HTR-8/SVneo (cell line): ENCODE data around the gene SCRN3.
A peak's percentile ranks its signal among the peaks of the same experiment; 100 is the strongest.
"Not testable (repeated sequence)": the region's sequence is repeated elsewhere in the genome, so short reads cannot be mapped to it uniquely, and the experiment has no call there.

Experiments
- DNase-seq: peaks from one replicate; pipeline ENCODE4 v3.0.0; 2011; ENCODE audit warnings: low spot score, mixed read lengths; ENCODE audit not compliant: insufficient read length
- FAIRE-seq: peaks from 2 replicates; lab custom pipeline; 2011; peaks lifted over from hg19 to GRCh38; lab: Jason Lieb, UNC

SCRN3 gene

DNA sequence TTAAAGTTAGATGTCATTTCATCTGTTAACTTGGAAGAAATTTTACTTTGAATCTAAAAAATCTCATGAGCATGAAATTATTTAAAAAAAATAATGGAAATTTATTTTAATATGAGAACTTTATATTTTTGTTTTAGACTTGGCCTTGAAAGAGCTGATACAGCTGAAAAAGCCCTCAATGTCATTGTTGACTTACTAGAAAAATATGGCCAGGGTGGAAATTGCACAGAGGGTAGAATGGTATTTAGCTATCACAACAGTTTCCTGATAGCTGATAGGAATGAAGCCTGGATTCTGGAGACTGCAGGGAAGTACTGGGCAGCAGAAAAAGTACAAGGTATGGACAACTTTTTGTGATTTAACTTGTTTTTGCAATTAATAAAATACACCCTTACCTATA is 5.3 kb downstream of the SCRN3 start:
- DNase-seq (no peak), FAIRE-seq (no peak)

DNA sequence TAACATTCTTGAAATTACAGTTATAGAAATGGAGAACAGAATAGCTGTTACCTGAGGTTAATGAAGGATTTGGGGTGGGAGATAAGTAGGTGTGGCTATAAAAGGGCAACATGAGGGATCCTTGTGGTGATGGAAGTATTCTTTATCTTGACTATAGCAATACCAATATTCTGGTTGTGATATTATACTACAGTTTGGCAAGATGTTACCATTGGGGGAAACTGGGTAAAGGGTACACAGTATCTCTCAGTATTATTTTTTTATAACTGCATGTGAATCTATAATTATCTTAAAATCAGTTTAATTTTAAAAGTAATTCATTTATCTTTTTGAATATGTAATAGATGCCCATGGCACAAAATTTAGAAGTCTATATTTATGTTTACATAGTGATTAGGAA is 8.1 kb downstream of the SCRN3 start:
- FAIRE-seq (no peak), DNase-seq (no peak)

DNA sequence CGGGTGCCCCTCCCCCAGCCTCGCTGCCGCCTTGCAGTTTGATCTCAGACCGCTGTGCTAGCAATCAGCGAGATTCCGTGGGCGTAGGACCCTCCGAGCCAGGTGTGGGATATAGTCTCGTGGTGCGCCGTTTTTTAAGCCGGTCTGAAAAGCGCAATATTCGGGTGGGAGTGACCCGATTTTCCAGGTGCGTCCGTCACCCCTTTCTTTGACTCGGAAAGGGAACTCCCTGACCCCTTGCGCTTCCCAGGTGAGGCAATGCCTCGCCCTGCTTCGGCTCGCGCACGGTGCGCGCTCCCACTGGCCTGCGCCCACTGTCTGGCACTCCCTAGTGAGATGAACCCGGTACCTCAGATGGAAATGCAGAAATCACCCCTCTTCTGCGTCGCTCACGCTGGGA is 14.5 kb downstream of the SCRN3 start:
- DNase-seq, FAIRE-seq: not testable (repeated sequence)

DNA sequence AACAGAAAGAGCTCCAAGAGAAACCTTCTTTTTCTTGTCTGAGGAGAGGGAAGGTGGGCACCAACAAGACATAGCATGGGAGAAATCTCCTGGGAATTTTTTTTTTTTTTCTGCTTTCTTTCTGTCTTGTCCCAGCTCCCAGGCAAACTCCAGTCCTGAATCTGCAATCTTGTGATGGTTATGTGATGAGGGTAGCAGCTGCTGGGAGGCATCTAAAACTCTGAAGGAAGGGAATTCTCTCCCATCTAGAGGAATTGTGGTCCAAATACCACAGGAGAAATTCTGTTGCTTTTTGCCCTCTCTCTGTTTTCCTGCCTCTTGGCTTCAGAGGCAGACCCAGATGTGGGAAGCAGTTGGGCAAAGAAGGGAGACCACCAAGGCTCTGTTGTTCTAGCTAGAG is 16.7 kb downstream of the SCRN3 start:
- DNase-seq (no peak), FAIRE-seq (no peak)

DNA sequence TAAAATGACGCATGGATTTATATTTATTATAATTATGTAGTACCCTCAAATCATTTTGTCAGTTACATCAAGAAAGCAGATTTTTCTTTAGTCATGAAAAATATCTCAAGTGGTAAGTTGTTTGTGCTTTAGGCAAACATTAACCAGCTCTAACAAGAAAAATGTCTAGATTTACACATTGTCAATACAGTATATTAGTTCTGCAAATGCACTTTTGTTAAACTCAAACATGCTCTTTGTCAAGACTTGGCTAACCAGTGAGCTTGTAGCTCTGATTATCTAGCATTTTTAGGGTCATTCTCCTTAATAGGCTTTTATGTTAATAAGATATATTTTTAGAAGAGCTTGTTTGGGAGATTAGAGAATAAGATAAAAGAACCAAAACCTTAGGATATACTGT is 32.7 kb downstream of the SCRN3 start:
- FAIRE-seq = no peak
- DNase-seq = no peak

DNA sequence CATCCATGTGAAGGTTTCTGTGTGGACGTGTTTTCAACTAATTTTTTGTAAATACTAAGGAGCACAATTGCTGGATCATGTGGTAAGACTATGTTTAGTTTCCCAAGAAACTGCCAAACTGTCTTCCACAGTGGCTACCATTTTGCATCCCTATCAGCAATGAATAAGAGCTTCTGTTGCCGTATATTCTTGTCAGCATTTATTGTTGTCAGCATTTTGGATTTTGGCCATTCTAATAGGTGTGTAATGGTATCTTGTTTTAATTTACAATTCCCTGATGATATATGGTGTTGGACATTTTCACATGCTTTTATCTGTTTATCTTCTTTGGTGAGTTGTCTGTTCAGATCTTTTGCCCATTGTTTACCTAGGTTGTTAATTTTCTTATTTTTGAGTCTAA is 34.5 kb downstream of the SCRN3 start:
- DNase-seq (no peak), FAIRE-seq (no peak)

DNA sequence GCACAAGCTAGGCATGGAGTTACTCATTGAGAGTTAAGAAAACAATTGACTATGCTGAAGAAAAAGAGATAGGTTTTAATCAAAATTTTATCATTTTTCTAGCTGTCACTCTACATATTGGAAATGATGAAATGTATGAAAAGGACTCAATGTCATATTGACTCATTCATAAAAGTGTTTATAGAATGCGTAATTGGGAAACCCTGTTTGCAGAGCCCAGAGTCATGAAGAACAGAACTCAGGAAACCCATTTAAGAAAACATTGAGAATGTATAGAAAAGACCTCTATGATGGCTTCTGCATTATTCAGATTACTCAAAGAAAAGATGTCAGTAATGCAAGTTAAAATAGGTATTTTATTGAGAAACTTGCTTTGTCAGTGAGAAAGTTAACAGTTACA is 36.4 kb downstream of the SCRN3 start:
- FAIRE-seq = no peak
- DNase-seq = no peak

DNA sequence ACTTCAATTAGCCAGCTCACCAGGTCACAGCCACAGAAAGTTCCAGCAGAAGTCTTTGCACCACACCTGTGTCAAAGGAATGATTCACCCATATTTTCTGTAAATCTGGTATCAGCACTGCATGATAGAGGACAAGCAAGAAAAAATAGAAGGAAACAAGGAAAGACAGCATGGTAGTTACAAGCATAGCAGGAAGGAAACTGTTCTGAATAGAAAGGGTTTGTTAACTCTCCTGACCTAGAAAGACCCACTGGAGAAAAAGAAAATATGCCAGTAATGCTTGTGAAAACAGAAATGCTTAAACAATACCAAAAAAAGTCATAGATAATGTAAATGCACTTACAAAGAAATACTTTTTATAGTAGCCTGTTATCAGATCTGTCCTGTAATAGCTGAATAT is 40.8 kb downstream of the SCRN3 start:
- no peak for FAIRE-seq
- DNase-seq = no peak

DNA sequence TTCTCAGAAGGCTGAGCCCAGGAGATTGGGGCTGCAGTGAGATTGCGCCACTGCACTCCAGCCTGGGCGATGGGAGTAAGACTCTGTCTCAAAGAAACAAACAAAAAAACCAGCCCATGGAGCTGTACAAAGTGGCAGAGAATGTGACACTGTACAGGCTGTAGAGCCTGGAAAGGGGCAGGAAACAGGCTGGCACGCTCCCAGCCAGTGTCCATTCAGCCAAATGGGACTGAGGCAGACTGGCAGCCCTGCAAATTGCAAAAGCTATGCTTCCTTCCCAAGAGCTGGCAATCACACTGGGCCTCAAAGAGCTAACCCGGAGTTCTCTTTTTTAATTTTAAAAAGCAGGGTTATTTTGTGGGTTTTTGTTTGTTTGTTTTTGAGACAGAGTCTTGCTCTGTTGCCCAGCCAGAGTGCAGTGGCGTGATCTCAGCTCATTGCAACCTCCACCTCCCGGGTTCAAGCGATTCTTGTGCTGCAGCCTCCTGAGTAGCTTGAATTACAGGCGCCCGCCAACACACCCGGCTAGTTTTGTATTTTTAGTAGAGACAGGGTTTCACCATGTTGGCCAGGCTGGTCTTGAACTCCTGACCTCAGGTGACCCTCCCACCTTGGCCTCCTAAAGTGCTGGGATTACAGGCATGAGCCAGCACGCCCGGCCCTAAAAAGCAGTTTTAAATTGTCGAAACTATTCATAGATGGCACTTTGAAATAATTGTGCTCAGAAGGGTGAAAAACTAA is 42.8 kb downstream of the SCRN3 start:
- FAIRE-seq (no peak), DNase-seq (no peak)

DNA sequence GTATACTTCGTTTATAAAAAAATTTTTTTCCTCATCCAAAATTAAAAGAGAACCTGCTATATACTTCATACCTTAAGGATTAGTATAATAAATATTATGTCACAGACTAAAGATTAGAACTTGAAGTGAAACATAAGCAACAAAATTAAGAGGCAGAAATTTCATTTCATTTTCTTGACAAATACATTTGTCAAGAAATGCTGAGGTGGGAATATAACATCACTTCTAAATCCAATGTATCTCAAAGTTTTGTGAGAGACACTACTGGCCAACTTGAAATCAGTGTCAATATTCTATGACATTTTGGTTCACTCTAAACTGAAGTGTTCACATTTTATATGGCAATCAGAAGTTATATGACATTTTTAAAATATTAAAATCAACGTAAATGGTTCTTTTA is 43.8 kb downstream of the SCRN3 start:
- FAIRE-seq = no peak
- DNase-seq = no peak

DNA sequence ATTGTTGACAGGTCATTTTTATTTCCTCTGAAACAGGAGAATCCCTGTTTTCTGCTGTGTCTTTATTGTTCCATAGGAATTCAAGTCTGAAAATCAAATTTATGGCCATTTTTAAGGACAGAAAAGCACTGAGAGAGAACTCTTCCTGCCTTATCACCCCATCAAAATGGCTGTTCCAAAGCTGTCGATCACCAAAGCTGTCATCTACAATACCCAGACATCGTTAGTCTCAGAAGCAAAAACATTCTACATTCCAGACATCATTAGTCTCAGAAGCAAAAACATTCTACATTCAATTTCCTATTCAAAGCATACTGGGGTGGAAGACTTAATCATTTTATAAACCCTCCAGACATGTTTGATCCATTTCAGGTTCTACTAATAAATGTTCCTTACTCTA is 44.4 kb downstream of the SCRN3 start:
- no peak for FAIRE-seq
- no peak for DNase-seq

DNA sequence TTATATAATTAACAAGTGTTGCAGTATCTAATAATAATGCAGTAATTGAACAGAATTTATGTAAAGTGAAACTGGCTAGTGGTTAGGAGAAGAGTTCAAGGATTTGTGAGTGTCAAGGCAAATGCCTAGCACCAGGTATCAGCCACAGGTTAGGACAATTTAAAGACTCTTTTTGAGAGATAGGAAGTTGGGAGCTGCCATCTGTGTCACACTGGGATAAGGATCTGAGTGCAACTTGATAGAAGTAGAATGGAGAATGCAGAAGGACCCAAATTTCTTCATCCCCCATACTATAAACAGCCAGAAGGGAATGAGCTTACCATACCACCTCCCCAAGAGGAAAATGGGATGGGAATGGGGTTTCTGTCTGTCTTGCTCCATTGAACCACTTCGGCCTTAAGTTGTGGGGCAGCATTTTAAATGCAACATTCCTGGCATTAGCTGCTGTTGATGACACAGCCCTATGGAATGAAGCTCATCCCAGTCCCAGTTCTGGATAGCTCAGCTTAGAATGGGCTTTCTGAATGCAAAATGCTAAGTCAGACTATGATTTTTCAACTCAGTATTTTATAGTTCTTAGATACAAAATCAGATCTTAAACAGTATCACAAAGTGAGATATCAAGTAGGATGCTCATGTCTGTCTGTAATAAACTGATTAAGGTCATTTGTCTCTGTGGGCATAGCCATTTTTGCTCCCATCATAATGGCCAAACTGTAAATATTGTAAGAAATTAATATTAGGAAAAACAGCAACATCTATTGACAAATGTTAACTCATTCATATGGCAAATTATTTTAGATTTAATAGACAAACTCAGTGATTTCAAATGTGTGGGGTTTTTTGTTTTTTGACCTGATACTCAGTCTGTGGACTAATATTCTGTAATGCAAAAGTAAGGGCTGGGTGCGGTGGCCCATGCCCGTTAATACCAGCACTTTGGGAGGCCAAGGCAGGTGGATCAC is 47.3 kb downstream of the SCRN3 start:
- peak; percentile 81 for DNase-seq
- peak; percentile 93 for FAIRE-seq

DNA sequence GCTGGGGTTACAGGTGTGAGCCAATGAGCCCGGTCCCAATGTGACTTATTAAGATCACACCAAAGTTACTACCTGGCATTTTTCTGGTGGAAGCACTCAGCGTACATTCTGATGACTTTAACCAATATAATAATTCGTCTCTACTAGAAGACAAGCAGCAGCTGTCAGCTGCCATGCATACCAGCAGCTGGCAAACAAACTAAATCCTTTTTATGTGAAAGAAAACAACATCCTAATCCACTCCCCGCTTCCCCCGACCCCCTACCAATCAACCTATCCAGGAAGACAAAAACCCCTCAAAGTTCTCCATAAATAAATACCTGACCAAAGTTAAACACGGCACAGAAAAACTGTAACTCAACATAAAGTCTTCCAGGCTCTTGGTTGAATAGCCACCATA is 49.2 kb downstream of the SCRN3 start:
- no peak for DNase-seq
- FAIRE-seq = no peak

DNA sequence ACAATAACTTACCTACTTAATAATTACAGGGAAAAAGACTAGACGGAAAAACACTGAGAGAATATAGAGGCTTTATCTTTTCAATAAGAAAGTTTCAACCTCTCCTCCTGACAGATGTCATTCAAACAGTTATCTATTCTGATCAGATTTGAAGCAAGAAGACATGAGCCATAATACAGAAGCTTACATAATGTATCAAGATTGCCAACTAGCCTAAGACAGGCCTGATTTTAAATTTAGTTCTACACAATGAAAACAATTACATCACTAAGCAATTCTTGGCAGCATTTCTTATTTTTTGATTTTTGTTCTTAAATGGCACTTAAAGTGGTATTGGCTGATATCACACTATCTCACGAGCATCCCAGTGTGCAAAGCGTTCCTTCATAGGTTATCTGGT is 49.7 kb downstream of the SCRN3 start:
- FAIRE-seq (no peak), DNase-seq (no peak)

DNA sequence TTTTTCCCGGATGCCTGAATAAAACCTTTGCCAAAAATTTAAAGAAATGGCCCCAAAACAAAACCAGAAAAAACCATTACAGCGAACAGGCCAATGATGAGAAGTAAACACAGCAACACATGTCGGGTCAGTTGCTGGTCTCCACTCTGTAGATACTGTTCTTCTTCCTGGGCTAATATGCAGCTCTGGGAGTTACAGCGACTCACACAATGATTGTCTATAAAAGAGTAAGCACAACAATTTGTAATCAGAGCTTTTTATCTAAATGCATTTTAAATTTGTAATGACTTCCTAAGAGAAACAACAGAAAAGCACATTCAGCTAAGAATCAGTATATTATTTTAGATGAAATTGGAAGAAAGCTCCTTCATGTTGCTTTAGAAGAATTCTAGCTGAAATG is 51.0 kb downstream of the SCRN3 start:
- DNase-seq (no peak), FAIRE-seq (no peak)

DNA sequence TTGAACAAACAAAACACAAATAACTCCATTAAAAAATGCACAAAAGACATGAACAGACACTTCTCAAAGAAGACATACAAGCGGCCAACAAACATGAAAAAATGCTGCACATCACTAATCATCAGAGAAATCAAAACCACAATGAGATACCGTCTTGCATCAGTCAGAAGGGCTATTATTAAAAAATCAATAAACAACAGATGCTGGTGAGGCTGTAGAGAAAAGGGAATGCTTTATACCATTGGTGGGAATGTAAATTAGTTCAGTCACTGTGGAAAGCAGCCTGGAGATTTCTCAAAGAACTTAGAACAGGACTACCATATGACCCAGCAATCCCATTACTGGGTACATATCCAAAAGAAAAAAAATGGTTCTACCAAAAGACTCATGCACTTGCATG is 53.5 kb downstream of the SCRN3 start:
- FAIRE-seq = no peak
- no peak for DNase-seq

DNA sequence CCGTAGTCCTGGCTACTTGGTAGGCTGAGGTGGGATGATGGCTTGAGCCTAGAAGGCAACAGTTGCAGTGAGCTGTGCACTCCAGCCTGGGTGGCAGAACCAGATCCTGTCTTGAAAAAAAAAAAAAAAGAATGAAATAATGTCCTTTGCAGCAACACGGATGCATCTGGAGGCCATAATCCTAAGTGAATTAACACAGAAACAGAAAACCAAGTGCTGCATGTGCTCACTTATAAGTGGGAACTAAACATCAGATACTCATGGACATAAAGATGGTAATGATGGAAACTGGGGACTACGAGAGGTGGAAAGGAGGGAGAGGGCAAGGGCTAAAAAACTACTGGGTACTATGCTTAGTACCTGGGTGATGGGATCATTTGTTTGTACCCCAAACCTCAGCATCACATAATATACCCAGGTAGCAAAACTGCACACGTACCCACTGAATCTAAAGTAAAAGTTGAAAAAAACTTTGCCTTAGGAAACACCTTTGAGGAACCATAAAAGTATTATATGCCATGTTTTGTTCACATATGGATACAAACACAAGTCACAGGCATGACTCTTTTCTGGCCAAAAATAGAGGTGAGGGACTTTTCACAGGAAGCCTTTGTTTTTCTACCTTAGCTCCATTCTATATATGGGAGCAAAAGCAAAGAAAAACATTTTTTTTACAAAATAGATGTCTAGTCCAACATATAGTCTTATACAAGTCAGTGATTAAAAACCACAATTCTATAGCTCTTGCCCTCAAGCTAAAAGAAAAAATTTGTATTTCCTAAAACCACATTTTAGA is 54.7 kb downstream of the SCRN3 start:
- no peak for FAIRE-seq

DNA sequence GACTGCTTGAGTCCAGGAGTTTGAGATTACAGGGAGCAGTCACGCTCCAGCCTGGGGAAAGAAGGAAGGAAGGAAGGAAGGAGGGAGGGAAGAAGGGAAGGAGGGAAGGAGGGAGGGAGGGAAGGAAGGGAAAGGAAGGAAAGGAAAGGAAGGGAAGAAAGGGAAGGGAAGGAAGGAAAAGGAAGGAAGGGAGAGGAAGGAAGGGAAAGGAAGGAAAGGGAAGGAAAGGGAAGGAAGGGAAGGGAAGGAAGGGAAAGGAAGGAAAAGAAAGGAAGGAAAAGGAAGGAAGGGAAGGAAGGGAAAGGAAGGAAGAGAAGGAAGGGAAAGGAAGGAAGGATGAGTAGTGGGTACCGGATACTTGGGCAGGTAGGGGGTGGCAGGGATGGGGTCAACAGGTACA is 59.0 kb downstream of the SCRN3 start:
- DNase-seq (no peak), FAIRE-seq (no peak)

More for the DNA sequence above, 54.7 kb downstream of the SCRN3 start:
- DNase-seq = no peak

DNA sequence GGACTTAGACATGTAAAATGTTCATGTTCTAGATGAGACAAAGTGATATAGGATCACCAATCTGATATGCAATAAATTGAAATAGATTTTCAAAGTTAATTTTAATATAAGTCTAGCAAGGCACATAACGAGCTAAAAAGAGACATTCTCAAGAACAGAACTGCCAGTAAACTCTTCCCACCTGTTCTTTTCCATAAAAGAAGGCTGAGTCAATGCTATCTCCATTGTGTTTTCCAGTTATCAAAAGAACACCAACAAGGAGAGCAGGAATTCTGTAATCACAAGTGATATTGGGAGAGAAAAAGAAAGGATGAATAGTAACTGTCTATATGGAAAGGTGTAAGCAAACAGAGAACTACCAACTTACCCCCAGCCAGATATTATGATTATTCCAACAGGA is 65.7 kb downstream of the SCRN3 start:
- FAIRE-seq (no peak), DNase-seq (no peak)

DNA sequence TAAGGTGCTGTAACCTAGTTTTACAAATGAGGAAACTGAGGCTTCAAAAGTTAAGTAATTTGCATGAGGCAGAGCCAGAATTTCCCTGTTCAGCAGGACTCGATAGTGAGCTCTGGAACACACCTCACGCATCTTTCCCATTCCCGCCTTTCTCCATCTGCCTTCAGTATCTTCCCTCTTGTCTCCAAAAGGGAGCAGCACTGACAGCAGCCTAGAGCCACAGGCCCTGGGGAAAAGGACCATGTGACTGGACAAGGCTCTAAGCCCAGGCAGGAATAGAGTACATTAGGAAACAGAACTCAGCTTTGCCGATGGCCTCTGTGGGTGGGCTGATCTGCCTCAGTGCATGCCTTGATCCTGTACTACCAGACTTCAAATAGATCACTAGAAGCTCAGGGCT is 69.8 kb downstream of the SCRN3 start:
- DNase-seq (no peak), FAIRE-seq (peak; percentile 26)

DNA sequence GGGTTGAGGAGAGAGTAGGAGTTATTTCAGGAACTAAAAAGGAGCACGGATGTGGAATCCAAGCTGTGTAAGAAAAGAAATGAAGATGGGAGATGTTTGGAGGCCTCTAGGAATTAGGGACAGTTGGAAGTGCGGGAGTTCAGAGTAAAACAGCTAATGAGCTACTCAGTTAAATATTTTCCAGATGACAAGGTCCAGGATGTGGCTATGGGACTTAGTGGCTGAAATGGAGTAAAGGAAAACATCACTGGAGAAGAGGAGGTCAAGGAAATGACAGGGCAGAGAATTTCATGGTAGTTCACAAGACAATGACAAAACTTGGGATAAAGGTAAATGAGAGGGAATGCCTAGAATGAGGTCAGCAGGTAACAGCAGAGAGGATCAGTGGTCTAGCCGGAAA is 78.3 kb downstream of the SCRN3 start:
- no peak for DNase-seq

More for the DNA sequence above, 78.3 kb downstream of the SCRN3 start:
- no peak for FAIRE-seq
